GM12801 (cell line): Measurements from ENCODE around the gene HOXC11.

Source experiments
- TF ChIP-seq, protein P1 (sequence below): IDR thresholded peaks from one replicate; pipeline ENCODE4 v1.5.1; 2011; ENCODE audit warnings: control low read depth; ENCODE audit not compliant: insufficient read length; ENCODE audit errors: extremely low read depth

HOXC11 gene

DNA sequence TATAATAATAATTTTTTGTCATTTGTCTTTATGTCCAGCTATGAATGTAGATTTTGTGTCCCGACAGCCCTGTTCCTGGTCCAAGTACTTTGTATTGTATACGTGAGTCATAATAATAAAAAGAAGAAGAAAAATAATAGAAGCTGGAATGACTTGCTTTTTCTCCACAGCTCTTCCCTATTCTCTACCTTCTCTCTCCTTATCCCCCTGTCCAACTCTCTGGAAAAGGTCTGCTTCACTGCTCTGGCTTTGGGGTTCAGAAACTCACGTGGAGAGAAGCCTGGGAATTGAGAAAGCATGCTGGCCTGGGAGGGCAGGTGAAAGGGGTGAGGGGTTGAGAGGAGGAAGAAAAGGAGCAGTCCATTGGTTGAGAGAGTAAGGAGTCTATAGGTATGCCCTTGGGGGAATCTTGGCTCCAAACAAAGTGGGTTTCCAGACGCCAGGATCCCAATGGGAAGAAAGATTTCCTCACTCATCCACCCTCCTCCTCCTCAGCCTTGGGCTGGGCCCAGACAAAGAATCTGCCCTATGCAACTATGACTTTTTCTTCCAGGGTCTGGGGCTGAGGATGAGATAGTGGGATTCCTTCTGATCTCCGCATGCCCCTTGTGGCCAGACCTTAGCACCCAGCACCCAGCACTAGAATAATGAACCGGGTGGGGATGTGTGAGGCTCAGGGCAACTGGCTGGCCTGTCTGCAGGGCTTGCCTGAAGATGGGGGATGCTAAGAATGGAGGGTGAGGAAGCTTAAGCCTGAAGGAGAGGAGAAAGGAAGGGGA is 39.9 kb downstream of the HOXC11 start:
- TF ChIP-seq, protein P1, sequence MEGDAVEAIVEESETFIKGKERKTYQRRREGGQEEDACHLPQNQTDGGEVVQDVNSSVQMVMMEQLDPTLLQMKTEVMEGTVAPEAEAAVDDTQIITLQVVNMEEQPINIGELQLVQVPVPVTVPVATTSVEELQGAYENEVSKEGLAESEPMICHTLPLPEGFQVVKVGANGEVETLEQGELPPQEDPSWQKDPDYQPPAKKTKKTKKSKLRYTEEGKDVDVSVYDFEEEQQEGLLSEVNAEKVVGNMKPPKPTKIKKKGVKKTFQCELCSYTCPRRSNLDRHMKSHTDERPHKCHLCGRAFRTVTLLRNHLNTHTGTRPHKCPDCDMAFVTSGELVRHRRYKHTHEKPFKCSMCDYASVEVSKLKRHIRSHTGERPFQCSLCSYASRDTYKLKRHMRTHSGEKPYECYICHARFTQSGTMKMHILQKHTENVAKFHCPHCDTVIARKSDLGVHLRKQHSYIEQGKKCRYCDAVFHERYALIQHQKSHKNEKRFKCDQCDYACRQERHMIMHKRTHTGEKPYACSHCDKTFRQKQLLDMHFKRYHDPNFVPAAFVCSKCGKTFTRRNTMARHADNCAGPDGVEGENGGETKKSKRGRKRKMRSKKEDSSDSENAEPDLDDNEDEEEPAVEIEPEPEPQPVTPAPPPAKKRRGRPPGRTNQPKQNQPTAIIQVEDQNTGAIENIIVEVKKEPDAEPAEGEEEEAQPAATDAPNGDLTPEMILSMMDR = no peak

DNA sequence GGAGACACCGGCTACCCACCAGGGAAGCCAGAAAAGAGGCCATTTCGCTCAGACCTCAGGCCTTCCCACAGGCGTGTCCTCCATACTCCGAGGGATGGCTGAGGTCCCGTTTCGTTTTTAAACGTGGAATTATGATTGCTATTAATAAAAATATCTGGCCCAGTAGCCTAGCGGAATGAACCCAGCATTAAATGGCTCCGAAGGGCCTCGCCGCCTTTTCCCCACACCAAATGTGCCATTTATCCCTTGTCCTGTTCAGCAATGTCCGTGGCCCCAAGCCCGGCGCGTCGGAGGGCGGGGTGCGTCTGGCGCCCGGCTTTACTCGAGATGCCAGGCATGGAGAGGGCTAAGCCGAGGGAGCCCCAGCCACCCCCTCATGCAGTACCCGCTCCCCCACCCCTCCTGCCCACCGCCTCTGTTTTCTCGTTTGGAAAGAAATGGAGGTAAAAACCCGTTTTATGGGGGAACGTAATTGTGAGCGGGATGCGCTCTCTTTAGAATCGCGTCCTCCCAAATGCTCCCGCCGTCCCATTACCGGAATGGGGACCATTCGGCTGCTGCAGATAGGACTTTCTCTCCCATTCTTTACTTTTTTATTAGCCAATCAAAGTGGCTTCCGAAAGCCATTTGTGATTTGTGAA is 41.6 kb downstream of the HOXC11 start:
- TF ChIP-seq, protein P1 = no peak

DNA sequence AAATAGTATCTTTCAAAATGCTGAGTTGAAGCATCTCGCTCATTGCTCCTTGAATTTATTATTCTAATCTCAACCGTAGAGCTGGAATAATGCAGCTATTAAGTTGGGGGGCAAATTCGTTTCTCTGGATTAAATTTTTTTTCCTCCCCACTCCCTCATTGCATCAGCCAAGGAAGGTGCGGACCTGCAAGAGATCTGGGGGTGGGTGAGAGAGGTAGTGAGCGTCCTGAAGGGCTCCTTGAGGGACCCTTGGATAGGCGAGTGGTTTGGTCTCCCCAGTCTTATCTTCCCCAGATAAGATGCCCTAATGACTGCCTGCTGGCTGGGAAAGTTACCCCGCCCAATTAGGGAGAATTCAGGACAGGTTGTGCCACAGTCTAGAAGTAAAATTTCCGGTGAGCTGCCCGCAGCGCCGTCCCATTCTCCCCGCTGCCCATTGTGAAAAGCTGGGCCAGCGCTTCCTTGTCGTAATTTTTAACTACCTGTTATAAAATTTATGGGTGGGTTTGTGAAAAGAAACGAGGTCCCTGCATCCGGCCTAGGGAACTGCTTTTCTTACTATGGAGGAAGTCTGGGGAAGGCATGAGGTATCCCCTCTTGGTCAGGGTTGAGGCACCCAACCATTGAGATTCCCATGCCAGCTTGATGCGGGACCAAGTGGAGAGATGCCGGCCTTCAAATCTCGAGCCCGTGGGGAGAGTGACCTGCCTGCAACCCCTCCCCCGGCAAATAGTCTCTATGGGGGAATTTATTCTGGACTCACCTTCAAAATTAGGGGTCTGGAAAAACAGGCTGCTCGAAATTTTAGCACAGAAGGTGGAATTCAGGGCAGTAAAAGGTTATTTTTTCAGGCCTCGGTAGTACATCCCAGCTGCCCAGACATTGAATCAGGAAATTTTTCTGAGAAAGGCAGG is 42.3 kb downstream of the HOXC11 start:
- TF ChIP-seq, protein P1 = no peak

DNA sequence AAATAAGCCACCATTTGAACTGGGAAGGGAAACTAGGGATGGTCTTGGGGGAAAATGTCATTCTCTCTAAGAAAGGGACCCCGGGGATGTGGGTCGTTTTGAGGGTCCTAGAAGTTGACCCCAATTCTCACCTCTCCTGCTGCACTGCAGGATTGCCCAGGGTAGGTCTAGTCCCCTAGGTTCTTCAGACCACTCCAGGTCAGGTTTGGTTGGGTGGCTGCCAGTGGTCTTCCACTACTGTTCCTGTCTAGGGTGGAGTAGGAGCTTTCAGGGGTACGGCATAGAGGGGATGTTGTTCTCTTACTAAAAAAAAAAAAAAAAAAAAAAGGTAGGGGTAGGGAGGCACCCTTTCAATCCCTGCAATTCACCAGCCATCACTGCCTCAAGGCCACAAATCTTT is 43.1 kb downstream of the HOXC11 start:
- TF ChIP-seq, protein P1 = no peak

DNA sequence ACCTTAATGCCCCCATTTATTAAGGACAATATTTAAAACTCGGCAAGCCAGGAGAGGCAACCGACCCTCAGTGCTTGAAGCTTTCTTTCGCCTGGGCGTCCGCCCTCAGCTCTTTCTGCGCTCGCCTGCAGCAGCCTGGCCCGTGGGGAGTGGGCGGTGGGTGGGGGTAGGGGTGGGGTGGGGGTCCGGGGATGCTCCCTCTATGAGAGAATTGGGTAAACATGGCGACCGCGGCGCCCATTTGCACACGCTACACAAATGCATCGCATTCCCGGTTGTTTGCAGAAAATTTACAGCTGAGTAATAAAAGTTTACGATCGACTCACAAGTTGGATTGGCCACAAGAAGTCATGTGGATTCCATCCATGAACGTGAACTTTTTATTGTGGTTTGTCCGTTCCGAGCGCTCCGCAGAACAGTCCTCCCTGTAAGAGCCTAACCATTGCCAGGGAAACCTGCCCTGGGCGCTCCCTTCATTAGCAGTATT is 43.6 kb downstream of the HOXC11 start:
- TF ChIP-seq, protein P1 = no peak

DNA sequence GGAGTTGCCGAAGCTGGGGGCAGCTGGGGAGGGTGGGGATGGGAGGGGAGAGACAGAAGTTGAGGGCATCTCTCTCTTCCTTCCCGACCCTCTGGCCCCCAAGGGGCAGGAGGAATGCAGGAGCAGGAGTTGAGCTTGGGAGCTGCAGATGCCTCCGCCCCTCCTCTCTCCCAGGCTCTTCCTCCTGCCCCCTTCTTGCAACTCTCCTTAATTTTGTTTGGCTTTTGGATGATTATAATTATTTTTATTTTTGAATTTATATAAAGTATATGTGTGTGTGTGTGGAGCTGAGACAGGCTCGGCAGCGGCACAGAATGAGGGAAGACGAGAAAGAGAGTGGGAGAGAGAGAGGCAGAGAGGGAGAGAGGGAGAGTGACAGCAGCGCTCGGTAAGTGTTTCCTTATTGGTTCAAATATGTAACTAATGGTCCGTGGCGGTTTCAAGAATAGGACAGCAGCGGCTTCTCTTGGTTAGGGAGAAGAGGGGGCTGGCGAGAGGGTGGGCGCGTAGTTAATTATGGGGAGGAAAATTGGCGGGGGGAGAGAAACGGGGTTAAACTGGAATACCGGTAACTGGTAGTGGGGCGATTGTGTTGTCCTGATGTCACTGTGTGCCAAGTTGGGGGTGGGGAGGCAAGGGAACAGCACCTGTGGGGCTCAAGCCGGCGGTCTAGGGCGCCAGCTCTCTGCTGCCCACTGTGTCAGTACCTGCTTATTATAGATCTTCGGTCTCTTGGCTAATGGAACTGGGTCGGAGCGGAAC is 44.3 kb downstream of the HOXC11 start:
- TF ChIP-seq, protein P1 = no peak
